ENCODE data around the gene HOXD4.

HOXD4 gene

DNA sequence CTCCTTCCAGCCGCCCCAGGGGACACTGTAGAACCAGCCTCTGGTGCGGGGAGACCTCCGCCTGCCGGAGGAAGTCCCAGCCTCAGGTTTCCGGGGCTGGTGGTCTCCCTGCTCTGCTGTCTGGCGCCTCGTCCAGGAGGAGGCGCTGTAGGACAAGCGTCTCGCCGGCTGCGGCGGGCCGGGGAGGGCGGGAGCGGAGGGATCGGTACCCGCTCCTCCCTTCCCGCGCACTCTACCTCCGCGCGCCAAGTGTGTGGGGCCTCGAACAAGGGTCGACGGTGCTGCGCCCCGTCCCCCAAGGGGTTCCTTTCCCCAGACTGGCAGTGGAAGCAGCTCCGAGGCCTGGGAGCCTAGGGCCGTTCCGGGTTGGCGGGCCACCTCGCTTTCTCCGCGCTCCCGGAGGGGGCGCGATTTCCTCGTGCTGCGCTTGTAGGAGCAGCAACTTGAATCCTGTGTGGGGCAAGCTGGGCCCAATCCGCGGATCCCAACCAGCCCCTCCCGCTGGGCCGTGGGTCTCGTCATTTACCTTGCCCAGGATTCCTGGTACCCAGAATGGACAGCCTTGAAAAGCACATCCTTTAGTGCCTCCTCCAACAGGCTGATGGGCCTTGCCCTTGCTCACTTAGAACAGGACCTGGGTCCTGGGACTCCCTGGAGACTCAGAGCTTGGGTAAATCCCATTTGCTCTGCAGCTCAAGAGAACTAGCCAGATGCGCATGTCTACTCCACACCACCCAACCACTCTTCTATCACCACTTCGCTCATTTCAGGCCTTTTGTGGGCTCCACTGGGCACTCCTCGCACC is 10.6 kb upstream of the HOXD4 start:
- ATAC-seq = peak; percentile 81
- TF ChIP-seq, protein P1, sequence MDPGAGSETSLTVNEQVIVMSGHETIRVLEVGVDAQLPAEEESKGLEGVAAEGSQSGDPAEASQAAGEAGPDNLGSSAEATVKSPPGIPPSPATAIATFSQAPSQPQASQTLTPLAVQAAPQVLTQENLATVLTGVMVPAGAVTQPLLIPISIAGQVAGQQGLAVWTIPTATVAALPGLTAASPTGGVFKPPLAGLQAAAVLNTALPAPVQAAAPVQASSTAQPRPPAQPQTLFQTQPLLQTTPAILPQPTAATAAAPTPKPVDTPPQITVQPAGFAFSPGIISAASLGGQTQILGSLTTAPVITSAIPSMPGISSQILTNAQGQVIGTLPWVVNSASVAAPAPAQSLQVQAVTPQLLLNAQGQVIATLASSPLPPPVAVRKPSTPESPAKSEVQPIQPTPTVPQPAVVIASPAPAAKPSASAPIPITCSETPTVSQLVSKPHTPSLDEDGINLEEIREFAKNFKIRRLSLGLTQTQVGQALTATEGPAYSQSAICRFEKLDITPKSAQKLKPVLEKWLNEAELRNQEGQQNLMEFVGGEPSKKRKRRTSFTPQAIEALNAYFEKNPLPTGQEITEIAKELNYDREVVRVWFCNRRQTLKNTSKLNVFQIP (CRISPR knock-in tag; IDR thresholded peaks at IDR 0.05; ENCODE audit: borderline replicate concordance, low read depth) = no peak
- TF ChIP-seq ZFP30 (CRISPR knock-in tag; IDR thresholded peaks at IDR 0.05) = no peak
- no peak for TF ChIP-seq OSR1 (CRISPR knock-in tag; IDR thresholded peaks at IDR 0.05)
- TF ChIP-seq BACH2 (CRISPR knock-in tag; IDR thresholded peaks at IDR 0.05; ENCODE audit: borderline replicate concordance) = no peak
- TF ChIP-seq ESRRG (CRISPR knock-in tag; IDR thresholded peaks at IDR 0.05) = no peak
- TF ChIP-seq, protein P2, sequence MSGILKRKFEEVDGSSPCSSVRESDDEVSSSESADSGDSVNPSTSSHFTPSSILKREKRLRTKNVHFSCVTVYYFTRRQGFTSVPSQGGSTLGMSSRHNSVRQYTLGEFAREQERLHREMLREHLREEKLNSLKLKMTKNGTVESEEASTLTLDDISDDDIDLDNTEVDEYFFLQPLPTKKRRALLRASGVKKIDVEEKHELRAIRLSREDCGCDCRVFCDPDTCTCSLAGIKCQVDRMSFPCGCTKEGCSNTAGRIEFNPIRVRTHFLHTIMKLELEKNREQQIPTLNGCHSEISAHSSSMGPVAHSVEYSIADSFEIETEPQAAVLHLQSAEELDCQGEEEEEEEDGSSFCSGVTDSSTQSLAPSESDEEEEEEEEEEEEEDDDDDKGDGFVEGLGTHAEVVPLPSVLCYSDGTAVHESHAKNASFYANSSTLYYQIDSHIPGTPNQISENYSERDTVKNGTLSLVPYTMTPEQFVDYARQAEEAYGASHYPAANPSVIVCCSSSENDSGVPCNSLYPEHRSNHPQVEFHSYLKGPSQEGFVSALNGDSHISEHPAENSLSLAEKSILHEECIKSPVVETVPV (CRISPR knock-in tag; IDR thresholded peaks at IDR 0.05) = no peak
- TF ChIP-seq GLIS3 (CRISPR knock-in tag; IDR thresholded peaks at IDR 0.05) = no peak
- TF ChIP-seq ISL1 (CRISPR knock-in tag; IDR thresholded peaks at IDR 0.05) = no peak
- TF ChIP-seq RARB (CRISPR knock-in tag; IDR thresholded peaks at IDR 0.05) = no peak
- TF ChIP-seq ZFP3 (CRISPR knock-in tag; IDR thresholded peaks at IDR 0.05) = no peak

DNA sequence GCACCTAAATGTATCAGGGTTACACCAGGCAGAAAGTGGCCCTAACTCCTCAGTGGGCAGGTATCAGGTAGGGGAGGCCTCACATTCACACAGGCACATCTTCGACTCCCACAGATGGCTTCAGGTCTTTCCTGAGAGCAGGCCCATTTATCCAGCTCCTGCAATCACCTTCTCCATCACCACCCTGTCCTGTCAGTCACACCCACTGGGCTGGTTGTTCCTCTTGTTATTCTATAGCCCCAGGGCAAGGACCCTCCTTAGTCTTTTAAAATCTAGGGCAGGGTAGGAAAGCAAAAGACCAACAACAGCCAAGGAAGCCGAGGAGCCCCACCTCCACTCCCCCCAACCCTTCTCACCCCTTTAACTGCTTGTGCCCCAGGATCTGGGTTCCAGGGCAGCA is 9.1 kb upstream of the HOXD4 start:
- ATAC-seq = no peak
- no peak for TF ChIP-seq TCF4 (CRISPR knock-in tag; IDR thresholded peaks at IDR 0.05; ENCODE audit: borderline replicate concordance)
- TF ChIP-seq, protein P3, sequence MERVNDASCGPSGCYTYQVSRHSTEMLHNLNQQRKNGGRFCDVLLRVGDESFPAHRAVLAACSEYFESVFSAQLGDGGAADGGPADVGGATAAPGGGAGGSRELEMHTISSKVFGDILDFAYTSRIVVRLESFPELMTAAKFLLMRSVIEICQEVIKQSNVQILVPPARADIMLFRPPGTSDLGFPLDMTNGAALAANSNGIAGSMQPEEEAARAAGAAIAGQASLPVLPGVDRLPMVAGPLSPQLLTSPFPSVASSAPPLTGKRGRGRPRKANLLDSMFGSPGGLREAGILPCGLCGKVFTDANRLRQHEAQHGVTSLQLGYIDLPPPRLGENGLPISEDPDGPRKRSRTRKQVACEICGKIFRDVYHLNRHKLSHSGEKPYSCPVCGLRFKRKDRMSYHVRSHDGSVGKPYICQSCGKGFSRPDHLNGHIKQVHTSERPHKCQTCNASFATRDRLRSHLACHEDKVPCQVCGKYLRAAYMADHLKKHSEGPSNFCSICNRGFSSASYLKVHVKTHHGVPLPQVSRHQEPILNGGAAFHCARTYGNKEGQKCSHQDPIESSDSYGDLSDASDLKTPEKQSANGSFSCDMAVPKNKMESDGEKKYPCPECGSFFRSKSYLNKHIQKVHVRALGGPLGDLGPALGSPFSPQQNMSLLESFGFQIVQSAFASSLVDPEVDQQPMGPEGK (CRISPR knock-in tag; IDR thresholded peaks at IDR 0.05; ENCODE audit: borderline replicate concordance) = no peak
- no peak for TF ChIP-seq BACH2 (CRISPR knock-in tag; IDR thresholded peaks at IDR 0.05; ENCODE audit: borderline replicate concordance)
- TF ChIP-seq RARB (CRISPR knock-in tag; IDR thresholded peaks at IDR 0.05) = no peak
- TF ChIP-seq PPARA (CRISPR knock-in tag; IDR thresholded peaks at IDR 0.05; ENCODE audit: borderline replicate concordance) = no peak
- TF ChIP-seq CSDC2 (CRISPR knock-in tag; IDR thresholded peaks at IDR 0.05) = no peak
- no peak for TF ChIP-seq ZNF565 (CRISPR knock-in tag; conservative IDR thresholded peaks at IDR 0.05; ENCODE audit: low read depth)
- TF ChIP-seq, protein P2 (CRISPR knock-in tag; IDR thresholded peaks at IDR 0.05) = no peak
- TF ChIP-seq GLIS3 (CRISPR knock-in tag; IDR thresholded peaks at IDR 0.05) = no peak
- TF ChIP-seq, protein P4, sequence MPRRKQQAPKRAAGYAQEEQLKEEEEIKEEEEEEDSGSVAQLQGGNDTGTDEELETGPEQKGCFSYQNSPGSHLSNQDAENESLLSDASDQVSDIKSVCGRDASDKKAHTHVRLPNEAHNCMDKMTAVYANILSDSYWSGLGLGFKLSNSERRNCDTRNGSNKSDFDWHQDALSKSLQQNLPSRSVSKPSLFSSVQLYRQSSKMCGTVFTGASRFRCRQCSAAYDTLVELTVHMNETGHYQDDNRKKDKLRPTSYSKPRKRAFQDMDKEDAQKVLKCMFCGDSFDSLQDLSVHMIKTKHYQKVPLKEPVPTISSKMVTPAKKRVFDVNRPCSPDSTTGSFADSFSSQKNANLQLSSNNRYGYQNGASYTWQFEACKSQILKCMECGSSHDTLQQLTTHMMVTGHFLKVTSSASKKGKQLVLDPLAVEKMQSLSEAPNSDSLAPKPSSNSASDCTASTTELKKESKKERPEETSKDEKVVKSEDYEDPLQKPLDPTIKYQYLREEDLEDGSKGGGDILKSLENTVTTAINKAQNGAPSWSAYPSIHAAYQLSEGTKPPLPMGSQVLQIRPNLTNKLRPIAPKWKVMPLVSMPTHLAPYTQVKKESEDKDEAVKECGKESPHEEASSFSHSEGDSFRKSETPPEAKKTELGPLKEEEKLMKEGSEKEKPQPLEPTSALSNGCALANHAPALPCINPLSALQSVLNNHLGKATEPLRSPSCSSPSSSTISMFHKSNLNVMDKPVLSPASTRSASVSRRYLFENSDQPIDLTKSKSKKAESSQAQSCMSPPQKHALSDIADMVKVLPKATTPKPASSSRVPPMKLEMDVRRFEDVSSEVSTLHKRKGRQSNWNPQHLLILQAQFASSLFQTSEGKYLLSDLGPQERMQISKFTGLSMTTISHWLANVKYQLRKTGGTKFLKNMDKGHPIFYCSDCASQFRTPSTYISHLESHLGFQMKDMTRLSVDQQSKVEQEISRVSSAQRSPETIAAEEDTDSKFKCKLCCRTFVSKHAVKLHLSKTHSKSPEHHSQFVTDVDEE (CRISPR knock-in tag; IDR thresholded peaks at IDR 0.05) = no peak
- no peak for TF ChIP-seq ZNF8 (CRISPR knock-in tag; IDR thresholded peaks at IDR 0.05)
- TF ChIP-seq, protein P5, sequence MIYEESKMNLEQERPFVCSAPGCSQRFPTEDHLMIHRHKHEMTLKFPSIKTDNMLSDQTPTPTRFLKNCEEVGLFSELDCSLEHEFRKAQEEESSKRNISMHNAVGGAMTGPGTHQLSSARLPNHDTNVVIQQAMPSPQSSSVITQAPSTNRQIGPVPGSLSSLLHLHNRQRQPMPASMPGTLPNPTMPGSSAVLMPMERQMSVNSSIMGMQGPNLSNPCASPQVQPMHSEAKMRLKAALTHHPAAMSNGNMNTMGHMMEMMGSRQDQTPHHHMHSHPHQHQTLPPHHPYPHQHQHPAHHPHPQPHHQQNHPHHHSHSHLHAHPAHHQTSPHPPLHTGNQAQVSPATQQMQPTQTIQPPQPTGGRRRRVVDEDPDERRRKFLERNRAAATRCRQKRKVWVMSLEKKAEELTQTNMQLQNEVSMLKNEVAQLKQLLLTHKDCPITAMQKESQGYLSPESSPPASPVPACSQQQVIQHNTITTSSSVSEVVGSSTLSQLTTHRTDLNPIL (CRISPR knock-in tag; IDR thresholded peaks at IDR 0.05; ENCODE audit: low read depth) = no peak
- TF ChIP-seq SNAI2 (CRISPR knock-in tag; IDR thresholded peaks at IDR 0.05) = no peak
- TF ChIP-seq ZNF70 (CRISPR knock-in tag; IDR thresholded peaks at IDR 0.05) = no peak
- TF ChIP-seq ZFP3 (CRISPR knock-in tag; IDR thresholded peaks at IDR 0.05) = no peak

Data from SK-N-SH treated with all-trans-retinoic acid at 6 μM for 48 hours (cell line).